ENCODE measurements around the gene ZNF718. TPM values are rescaled to one million over a fixed set of nuclear protein-coding genes. Genes with fewer than 3 reads are reported as not detected.

ZNF718 gene
- total and polyA plus RNA-seq, 10 of the 15 experiments (the other 5 are each of a cell fraction or from before 2014, with no cell fraction given): 1.1 to 7.0 (median 3.9) TPM

DNA sequence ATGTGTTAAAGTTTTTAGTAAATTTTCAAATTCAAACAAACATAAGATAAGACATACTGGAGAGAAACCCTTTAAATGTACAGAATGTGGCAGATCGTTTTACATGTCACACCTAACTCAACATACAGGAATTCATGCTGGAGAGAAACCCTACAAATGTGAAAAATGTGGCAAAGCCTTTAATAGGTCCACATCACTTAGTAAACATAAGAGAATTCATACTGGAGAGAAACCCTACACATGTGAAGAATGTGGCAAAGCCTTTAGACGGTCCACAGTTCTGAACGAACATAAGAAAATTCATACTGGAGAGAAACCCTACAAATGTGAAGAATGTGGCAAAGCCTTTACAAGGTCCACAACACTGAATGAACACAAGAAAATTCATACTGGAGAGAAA is 38.4 kb upstream of the ZNF718 start:
- no peak for DNase-seq (ENCODE audit: low read depth, low spot score)
- CTCF ChIA-PET: no interaction called here
- 69% methylated on average over 3 of the region's 3 CpGs for WGBS (ENCODE audit: insufficient coverage, insufficient replicate concordance, low lambda C conversion rate, missing lambda C conversion rate)
- ATAC-seq: no peak
- H3K4me2 ChIP-seq (ENCODE audit: control insufficient read depth, insufficient read depth): no peak overlapping the region
- in situ Hi-C loops (cut with MboI): no loop called here
- H3K27me3 ChIP-seq (replicated peaks in 1 of 2; ENCODE audit: control insufficient read depth in 2 of 2, insufficient read depth in 2 of 2, low read length in 1 of 2): no peaks in the 10 kb centered on the region
- H3K36me3 ChIP-seq (ENCODE audit: control insufficient read depth in 2 of 2, insufficient read depth in 2 of 2, low read length in 1 of 2): no peaks in the 10 kb centered on the region
- FAIRE-seq: no peak
- RAD21 ChIA-PET (ENCODE audit: unreplicated experiment): no interaction called here
- BruUV-seq (replicated peaks): no TSS peak
- no peak overlapping the region for H3K27ac ChIP-seq (ENCODE audit: control insufficient read depth, insufficient read depth)
- intact Hi-C loops (cut with micrococcal nuclease; ENCODE audit: unreplicated experiment): no loop called here
- H3K4me1 ChIP-seq (ENCODE audit: control insufficient read depth, insufficient read depth, low read length): no peaks in the 10 kb centered on the region
- POLR2A ChIA-PET: no interaction called here
- no peaks in the 10 kb centered on the region for H4K20me1 ChIP-seq (ENCODE audit: control insufficient read depth, insufficient read depth)
- H2AFZ ChIP-seq (ENCODE audit: control insufficient read depth, low read depth, low read length): no peak overlapping the region
- H3K9ac ChIP-seq (ENCODE audit: control insufficient read depth, insufficient read depth, low read length): no peak overlapping the region
- SMC1A ChIA-PET (ENCODE audit: uncharacterized antibody, unreplicated experiment): no interaction called here
- H3K79me2 ChIP-seq (ENCODE audit: control insufficient read depth, insufficient read depth, low read length): no peaks in the 10 kb centered on the region
- H3K4me3 ChIP-seq: no peak overlapping the region
- peaks cover 7% of the 10 kb centered on the region for H3K9me3 ChIP-seq (replicated peaks; ENCODE audit: control insufficient read depth, insufficient read depth, low read length)
- TF ChIP-seq, protein P1, sequence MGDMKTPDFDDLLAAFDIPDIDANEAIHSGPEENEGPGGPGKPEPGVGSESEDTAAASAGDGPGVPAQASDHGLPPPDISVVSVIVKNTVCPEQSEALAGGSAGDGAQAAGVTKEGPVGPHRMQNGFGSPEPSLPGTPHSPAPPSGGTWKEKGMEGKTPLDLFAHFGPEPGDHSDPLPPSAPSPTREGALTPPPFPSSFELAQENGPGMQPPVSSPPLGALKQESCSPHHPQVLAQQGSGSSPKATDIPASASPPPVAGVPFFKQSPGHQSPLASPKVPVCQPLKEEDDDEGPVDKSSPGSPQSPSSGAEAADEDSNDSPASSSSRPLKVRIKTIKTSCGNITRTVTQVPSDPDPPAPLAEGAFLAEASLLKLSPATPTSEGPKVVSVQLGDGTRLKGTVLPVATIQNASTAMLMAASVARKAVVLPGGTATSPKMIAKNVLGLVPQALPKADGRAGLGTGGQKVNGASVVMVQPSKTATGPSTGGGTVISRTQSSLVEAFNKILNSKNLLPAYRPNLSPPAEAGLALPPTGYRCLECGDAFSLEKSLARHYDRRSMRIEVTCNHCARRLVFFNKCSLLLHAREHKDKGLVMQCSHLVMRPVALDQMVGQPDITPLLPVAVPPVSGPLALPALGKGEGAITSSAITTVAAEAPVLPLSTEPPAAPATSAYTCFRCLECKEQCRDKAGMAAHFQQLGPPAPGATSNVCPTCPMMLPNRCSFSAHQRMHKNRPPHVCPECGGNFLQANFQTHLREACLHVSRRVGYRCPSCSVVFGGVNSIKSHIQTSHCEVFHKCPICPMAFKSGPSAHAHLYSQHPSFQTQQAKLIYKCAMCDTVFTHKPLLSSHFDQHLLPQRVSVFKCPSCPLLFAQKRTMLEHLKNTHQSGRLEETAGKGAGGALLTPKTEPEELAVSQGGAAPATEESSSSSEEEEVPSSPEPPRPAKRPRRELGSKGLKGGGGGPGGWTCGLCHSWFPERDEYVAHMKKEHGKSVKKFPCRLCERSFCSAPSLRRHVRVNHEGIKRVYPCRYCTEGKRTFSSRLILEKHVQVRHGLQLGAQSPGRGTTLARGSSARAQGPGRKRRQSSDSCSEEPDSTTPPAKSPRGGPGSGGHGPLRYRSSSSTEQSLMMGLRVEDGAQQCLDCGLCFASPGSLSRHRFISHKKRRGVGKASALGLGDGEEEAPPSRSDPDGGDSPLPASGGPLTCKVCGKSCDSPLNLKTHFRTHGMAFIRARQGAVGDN (IDR thresholded peaks at IDR 0.05): no peak
- TF ChIP-seq, protein P2, sequence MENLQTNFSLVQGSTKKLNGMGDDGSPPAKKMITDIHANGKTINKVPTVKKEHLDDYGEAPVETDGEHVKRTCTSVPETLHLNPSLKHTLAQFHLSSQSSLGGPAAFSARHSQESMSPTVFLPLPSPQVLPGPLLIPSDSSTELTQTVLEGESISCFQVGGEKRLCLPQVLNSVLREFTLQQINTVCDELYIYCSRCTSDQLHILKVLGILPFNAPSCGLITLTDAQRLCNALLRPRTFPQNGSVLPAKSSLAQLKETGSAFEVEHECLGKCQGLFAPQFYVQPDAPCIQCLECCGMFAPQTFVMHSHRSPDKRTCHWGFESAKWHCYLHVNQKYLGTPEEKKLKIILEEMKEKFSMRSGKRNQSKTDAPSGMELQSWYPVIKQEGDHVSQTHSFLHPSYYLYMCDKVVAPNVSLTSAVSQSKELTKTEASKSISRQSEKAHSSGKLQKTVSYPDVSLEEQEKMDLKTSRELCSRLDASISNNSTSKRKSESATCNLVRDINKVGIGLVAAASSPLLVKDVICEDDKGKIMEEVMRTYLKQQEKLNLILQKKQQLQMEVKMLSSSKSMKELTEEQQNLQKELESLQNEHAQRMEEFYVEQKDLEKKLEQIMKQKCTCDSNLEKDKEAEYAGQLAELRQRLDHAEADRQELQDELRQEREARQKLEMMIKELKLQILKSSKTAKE (IDR thresholded peaks at IDR 0.05; ENCODE audit: low read depth, poor library complexity, severe bottlenecking): no peak
- TF ChIP-seq, protein P3, sequence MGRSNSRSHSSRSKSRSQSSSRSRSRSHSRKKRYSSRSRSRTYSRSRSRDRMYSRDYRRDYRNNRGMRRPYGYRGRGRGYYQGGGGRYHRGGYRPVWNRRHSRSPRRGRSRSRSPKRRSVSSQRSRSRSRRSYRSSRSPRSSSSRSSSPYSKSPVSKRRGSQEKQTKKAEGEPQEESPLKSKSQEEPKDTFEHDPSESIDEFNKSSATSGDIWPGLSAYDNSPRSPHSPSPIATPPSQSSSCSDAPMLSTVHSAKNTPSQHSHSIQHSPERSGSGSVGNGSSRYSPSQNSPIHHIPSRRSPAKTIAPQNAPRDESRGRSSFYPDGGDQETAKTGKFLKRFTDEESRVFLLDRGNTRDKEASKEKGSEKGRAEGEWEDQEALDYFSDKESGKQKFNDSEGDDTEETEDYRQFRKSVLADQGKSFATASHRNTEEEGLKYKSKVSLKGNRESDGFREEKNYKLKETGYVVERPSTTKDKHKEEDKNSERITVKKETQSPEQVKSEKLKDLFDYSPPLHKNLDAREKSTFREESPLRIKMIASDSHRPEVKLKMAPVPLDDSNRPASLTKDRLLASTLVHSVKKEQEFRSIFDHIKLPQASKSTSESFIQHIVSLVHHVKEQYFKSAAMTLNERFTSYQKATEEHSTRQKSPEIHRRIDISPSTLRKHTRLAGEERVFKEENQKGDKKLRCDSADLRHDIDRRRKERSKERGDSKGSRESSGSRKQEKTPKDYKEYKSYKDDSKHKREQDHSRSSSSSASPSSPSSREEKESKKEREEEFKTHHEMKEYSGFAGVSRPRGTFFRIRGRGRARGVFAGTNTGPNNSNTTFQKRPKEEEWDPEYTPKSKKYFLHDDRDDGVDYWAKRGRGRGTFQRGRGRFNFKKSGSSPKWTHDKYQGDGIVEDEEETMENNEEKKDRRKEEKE (IDR thresholded peaks at IDR 0.05): no peak
- TF ChIP-seq KLF5 (IDR thresholded peaks at IDR 0.05; ENCODE audit: partially characterized antibody) (no peak), RFX5 (IDR thresholded peaks at IDR 0.05; ENCODE audit: low read depth, low read length) (no peak), SREBF2 (IDR thresholded peaks at IDR 0.05; ENCODE audit: low read length) (no peak), TARDBP (IDR thresholded peaks at IDR 0.05; ENCODE audit: borderline replicate concordance) (no peak), FOXM1 (IDR thresholded peaks at IDR 0.05; ENCODE audit: low read depth, low read length) (no peak), IRF4 (IDR thresholded peaks at IDR 0.05; ENCODE audit: low read depth, low read length) (no peak), EZH2 (IDR thresholded peaks at IDR 0.05; ENCODE audit: borderline replicate concordance, control insufficient read depth, low read depth, low read length) (no peak), ZSCAN29 (IDR thresholded peaks at IDR 0.05) (no peak), MYB (IDR thresholded peaks at IDR 0.05; ENCODE audit: borderline replicate concordance, low read depth, low read length) (no peak), ZZZ3 (IDR thresholded peaks at IDR 0.05; ENCODE audit: control insufficient read depth, insufficient read length, low read depth) (no peak)
- TF ChIP-seq, protein P4, sequence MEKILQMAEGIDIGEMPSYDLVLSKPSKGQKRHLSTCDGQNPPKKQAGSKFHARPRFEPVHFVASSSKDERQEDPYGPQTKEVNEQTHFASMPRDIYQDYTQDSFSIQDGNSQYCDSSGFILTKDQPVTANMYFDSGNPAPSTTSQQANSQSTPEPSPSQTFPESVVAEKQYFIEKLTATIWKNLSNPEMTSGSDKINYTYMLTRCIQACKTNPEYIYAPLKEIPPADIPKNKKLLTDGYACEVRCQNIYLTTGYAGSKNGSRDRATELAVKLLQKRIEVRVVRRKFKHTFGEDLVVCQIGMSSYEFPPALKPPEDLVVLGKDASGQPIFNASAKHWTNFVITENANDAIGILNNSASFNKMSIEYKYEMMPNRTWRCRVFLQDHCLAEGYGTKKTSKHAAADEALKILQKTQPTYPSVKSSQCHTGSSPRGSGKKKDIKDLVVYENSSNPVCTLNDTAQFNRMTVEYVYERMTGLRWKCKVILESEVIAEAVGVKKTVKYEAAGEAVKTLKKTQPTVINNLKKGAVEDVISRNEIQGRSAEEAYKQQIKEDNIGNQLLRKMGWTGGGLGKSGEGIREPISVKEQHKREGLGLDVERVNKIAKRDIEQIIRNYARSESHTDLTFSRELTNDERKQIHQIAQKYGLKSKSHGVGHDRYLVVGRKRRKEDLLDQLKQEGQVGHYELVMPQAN (conservative IDR thresholded peaks at IDR 0.05): no peak

All from GM12878 (cell line).